Measurements from ENCODE around the gene PSG2. TPM values are rescaled to one million over a fixed set of nuclear protein-coding genes. Genes with fewer than 3 reads are reported as not detected.
"Not testable (repeated sequence)": the region's sequence is repeated elsewhere in the genome, so short reads cannot be mapped to it uniquely, and the experiment has no call there.

The PSG2 gene
- total RNA-seq, 1 experiment from 2014 or later, result not detected

DNA sequence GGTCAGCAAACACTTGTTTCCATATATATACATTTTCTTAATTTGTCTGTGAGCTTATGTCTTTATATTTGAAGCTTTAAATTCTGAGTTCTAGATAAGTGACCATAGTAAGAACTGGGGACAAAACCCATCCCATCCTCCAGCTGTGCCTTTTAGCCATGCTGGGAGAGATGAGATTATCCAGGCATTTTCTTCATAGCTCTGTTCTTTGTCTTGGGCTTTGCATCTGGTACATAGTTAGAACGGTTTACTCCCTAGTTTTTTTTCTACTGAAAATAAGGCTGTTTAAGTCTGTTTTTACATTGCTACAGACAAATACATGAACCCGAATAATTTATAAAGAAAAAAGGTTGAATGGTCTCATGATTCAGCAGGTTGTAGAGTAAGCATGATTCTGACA, 35.9 kb downstream of the PSG2 start:
- peaks cover 81% of the 10 kb centered on the region in 2 experiments for H3K9me3 Mint-ChIP-seq
- H3K4ac ChIP-seq (ENCODE audit: low read depth, low read length); H2BK20ac ChIP-seq (ENCODE audit: low read depth, low read length, poor library complexity, severe bottlenecking); H3K79me2 ChIP-seq (ENCODE audit: insufficient read depth, low read length); H2AK5ac ChIP-seq (ENCODE audit: insufficient read length, low read length); H3K4me1 ChIP-seq (ENCODE audit: insufficient read depth, low read length); H4K8ac ChIP-seq (replicated peaks; ENCODE audit: insufficient read length, low read depth, low read length); H3K4me1 Mint-ChIP-seq; H3K56ac ChIP-seq (ENCODE audit: insufficient read length, low read depth, low read length); H2BK15ac ChIP-seq (ENCODE audit: low read depth, low read length); H3K23ac ChIP-seq (ENCODE audit: insufficient read length, low read depth, low read length); H3K4me2 ChIP-seq (ENCODE audit: insufficient read depth, insufficient read length, low read length); H3K18ac ChIP-seq (ENCODE audit: insufficient read length, low read depth, low read length); H2AFZ ChIP-seq (ENCODE audit: low read length); H3K4me3 Mint-ChIP-seq; H4K5ac ChIP-seq (ENCODE audit: insufficient read length, low read depth, low read length); H3K27me3 ChIP-seq (ENCODE audit: insufficient read depth, low read length); H2BK120ac ChIP-seq (ENCODE audit: low read depth, low read length, poor library complexity, severe bottlenecking); DNase-seq; H3K14ac ChIP-seq (ENCODE audit: insufficient read depth, low read length); H4K91ac ChIP-seq (ENCODE audit: insufficient read length, low read depth, low read length); H3K27me3 Mint-ChIP-seq (ENCODE audit: low read depth); H3K27ac Mint-ChIP-seq; H3T11ph ChIP-seq (ENCODE audit: low read length); H3K79me1 ChIP-seq (ENCODE audit: insufficient read depth, low read depth, low read length, poor library complexity, severe bottlenecking); H3K27ac ChIP-seq (ENCODE audit: insufficient read length, low read depth, low read length); H2BK12ac ChIP-seq (ENCODE audit: insufficient read length, low read depth, low read length); H3K9ac ChIP-seq (ENCODE audit: extremely low read depth, insufficient read length, low read length); H4K20me1 ChIP-seq (ENCODE audit: control insufficient read depth, insufficient read depth, insufficient read length); H3K23me2 ChIP-seq (ENCODE audit: insufficient read length, low read depth, low read length, poor library complexity, severe bottlenecking); H2BK5ac ChIP-seq (ENCODE audit: insufficient read length, low read length): not testable (repeated sequence)
- whole genome bisulfite sequencing (ENCODE audit: extremely low coverage, insufficient read length, low lambda C conversion rate), result no CpG with 5 or more reads among the region's 2 CpGs
- H3K36me3 Mint-ChIP-seq (ENCODE audit: insufficient read depth in 1 of 3, low read depth in 3 of 3), result peaks cover 0 to 27% (median 7%) of the 10 kb centered on the region in 3 experiments; a peak in 4 of 7 replicates
- peaks cover 33% of the 10 kb centered on the region for H3K9me3 ChIP-seq (ENCODE audit: control insufficient read depth, low read depth, low read length)

DNA sequence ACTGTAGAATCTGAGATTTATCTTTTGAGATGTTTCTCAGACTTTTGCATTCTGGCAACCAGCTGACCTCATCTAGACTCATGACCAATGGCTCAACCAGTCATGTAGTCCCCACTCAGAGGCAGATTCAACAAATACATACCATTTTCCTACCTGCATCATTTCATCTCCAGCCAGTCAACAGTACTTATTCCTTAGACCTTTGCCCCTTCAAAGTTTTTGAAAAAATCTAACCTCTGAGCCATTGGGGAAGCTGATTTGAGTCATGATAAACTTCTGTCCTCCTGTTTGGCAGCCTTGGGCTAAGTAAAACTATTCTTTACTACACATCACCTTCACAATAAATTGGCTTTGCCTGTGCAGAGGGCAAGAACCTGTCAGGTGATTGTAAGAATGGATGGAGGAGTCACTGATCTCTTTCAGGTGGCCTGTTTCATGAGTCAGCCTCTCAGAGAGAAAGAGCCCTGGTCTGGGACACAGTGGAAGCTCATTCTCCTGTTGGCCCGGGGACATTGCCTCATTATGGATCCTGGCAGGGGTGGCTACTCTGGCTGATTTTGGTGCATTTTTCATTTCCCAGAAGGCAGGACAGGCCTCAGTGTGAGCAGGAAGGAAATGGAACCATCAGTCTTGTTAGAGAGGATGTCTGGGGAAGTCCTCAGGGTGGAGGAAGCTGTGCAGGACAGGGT, 38.9 kb downstream of the PSG2 start:
- not testable (repeated sequence) for H3K4me2 ChIP-seq (ENCODE audit: insufficient read depth, insufficient read length, low read length); H4K5ac ChIP-seq (ENCODE audit: insufficient read length, low read depth, low read length); H3K27me3 ChIP-seq (ENCODE audit: insufficient read depth, low read length); H3K14ac ChIP-seq (ENCODE audit: insufficient read depth, low read length); H3K4me3 Mint-ChIP-seq; H3K27me3 Mint-ChIP-seq (ENCODE audit: low read depth); H3K23me2 ChIP-seq (ENCODE audit: insufficient read length, low read depth, low read length, poor library complexity, severe bottlenecking); H2AFZ ChIP-seq (ENCODE audit: low read length); H3K27ac ChIP-seq (ENCODE audit: insufficient read length, low read depth, low read length); H3K79me2 ChIP-seq (ENCODE audit: insufficient read depth, low read length); H2BK20ac ChIP-seq (ENCODE audit: low read depth, low read length, poor library complexity, severe bottlenecking); H2BK5ac ChIP-seq (ENCODE audit: insufficient read length, low read length); H3K27ac Mint-ChIP-seq; H3K9ac ChIP-seq (ENCODE audit: extremely low read depth, insufficient read length, low read length); DNase-seq; H3K4me1 ChIP-seq (ENCODE audit: insufficient read depth, low read length); H4K20me1 ChIP-seq (ENCODE audit: control insufficient read depth, insufficient read depth, insufficient read length); H2BK15ac ChIP-seq (ENCODE audit: low read depth, low read length); H3K56ac ChIP-seq (ENCODE audit: insufficient read length, low read depth, low read length); H4K91ac ChIP-seq (ENCODE audit: insufficient read length, low read depth, low read length); H4K8ac ChIP-seq (replicated peaks; ENCODE audit: insufficient read length, low read depth, low read length); H3K4me1 Mint-ChIP-seq; H3T11ph ChIP-seq (ENCODE audit: low read length); H2BK120ac ChIP-seq (ENCODE audit: low read depth, low read length, poor library complexity, severe bottlenecking); H2AK5ac ChIP-seq (ENCODE audit: insufficient read length, low read length); H3K79me1 ChIP-seq (ENCODE audit: insufficient read depth, low read depth, low read length, poor library complexity, severe bottlenecking); H3K23ac ChIP-seq (ENCODE audit: insufficient read length, low read depth, low read length); H3K4ac ChIP-seq (ENCODE audit: low read depth, low read length); H3K18ac ChIP-seq (ENCODE audit: insufficient read length, low read depth, low read length); H2BK12ac ChIP-seq (ENCODE audit: insufficient read length, low read depth, low read length)
- H3K9me3 ChIP-seq (ENCODE audit: control insufficient read depth, low read depth, low read length), result peaks cover 32% of the 10 kb centered on the region
- peaks cover 87 to 88% of the 10 kb centered on the region in 2 experiments for H3K9me3 Mint-ChIP-seq
- peaks cover 0 to 28% (median 2%) of the 10 kb centered on the region in 3 experiments; a peak in 3 of 7 replicates for H3K36me3 Mint-ChIP-seq (ENCODE audit: insufficient read depth in 1 of 3, low read depth in 3 of 3)
- WGBS (ENCODE audit: extremely low coverage, insufficient read length, low lambda C conversion rate), result no CpG with 5 or more reads among the region's 1 CpG
